DMS53 treated with DMSO at 0.1 percent for 48 hours (cell line): Measurements from ENCODE around the gene FUOM.

Experiments
- DNase-seq: peaks from one replicate; lab custom pipeline; 2025; ENCODE audit not compliant: unreplicated experiment; lab: John Stamatoyannopoulos, UW

Gene FUOM

DNA sequence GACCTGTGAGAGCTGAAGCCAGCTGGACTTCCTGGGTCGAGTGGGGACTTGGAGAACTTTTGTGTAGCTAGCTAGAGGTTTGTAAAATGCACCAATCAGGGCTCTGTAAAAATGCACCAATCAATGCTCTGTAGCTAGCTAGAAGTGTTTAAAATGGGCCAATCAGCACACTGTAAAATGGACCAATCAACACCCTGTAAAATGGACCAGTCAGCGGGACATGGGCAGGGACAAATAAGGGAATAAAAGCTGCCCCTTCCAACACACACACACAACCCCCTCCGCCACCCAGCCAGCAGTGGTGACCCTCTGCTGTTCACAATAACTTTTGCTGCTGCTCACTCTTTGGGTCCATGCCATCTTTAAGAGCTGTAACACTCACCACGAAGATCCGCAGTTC is 42.0 kb downstream of the FUOM start:
- DNase-seq: no peak

DNA sequence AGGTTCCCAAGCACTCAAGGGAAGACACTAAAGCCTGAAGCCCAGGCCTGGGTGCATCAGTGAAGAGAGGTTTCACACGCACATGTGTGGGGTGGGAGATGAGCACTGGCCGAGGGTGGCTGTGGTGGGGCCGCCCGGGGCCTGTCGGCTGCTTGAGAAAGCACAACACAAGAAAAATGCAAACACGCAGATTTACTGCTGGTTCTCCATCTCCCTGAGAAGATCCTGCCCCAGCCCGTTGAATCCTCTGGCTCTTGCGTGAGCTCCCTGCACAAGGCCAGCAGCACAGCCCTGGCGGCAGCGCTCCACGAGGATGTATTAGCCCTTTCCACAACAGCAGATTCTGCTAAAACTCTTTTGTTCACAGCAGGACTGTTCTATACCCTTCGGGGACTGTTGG is 42.9 kb downstream of the FUOM start:
- no peak for DNase-seq

GRCh38 chr10:133313192-133313591 is 44.6 kb downstream of the FUOM start:
- DNase-seq: no peak

DNA sequence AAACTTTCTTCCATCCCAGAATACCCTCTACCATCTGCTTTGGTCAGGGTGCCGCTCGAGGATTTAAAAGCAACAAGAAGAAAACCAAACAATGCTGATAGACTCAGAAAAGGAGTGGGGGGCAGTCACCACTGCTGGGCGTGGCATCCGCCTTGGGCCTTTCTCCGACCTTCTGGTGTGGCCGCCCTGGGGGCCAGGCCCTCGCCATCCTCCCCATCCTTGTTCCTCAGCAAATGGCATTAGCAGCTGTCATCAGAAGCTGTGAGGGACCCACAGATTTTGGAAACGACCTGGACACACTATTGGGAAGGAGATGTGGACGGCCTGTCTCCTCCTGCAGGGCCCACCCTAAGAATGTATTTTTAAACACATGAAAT is 45.1 kb downstream of the FUOM start:
- DNase-seq: no peak

- DNase-seq: no peak
Measured at GRCh38 chr10:133312016-133312768, 45.6 kb downstream of the FUOM start.

DNA sequence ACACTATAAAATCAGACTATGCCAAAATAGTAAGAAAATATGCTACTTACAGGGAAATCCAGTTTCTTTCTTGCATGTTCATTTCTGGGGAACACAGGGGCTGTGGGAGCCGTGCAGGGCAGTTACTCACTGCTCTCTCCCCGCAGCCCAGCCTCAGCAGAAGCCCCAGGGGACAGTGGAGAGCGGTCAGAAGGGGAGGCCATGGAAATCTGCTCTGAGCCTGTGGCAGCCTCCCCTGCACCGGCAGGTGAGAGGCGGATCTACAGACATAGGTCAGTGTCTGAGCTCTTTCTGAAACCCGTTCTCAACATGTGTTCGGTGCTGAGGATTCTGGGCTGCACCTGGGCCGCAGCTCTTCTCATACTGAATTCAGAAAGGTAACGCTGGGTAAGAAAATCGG is 46.2 kb downstream of the FUOM start:
- no peak for DNase-seq

GRCh38 chr10:133310789-133311188 is 47.0 kb downstream of the FUOM start:
- DNase-seq: no peak

DNA sequence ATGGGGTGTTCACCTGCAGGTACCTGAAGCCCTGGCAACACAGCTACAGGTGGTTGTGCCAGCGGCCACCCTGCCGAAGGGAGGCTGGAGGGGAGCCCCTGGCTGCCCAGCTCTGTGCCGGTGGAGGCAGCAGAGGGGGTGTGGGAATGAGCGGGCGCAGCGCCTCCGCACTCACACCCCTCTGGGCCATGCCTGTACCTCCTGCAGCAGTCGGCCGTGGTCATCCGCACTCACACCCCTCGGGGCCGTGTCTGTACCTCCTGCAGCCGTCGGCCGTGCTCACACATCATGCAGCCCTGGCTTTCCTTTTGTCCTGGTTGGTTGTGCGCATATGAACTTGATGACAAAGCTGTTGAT is 47.4 kb downstream of the FUOM start:
- DNase-seq: no peak

DNA sequence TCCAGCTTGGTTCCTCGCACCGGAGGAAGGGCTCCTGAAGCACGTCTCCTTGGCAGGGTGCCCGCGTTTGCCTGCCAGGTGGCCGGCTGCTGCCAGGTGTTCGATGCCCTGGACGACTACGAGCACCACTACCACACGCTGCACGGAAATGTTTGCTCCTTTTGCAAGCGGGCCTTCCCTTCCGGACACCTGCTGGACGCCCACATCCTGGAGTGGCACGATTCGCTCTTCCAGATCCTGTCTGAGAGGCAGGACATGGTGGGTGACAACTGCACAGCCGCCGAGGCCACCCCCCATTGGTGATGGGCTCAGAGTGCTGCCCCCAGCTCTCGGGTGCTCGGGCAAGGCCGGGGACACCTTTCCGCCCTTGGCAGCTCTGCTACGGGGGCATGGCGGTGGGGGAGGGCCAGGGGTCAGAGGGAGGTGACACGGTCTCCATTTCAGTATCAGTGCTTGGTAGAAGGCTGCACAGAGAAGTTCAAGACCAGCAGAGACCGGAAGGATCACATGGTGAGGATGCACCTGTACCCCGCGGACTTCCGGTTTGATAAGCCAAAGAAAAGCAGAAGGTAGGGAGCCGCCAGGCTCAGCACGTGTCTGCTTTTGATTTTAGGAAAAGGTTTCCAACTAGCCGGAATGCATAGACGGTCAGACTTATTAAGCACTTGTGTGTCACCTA is 48.0 kb downstream of the FUOM start:
- DNase-seq: peak; percentile 86

GRCh38 chr10:133309100-133309719 is 48.6 kb downstream of the FUOM start:
- DNase-seq: peak; percentile 88

- DNase-seq: no peak
Measured at GRCh38 chr10:133308421-133309099, 49.3 kb downstream of the FUOM start, which contains the start of the genes TUBGCP2 and ZNF511. TUBGCP2 (minus strand) TSS chr10:133308872; CDS start chr10:133302941, 5,931 bp downstream. ZNF511 (plus strand) TSS chr10:133308914; CDS start chr10:133308944, 30 bp downstream.

DNA sequence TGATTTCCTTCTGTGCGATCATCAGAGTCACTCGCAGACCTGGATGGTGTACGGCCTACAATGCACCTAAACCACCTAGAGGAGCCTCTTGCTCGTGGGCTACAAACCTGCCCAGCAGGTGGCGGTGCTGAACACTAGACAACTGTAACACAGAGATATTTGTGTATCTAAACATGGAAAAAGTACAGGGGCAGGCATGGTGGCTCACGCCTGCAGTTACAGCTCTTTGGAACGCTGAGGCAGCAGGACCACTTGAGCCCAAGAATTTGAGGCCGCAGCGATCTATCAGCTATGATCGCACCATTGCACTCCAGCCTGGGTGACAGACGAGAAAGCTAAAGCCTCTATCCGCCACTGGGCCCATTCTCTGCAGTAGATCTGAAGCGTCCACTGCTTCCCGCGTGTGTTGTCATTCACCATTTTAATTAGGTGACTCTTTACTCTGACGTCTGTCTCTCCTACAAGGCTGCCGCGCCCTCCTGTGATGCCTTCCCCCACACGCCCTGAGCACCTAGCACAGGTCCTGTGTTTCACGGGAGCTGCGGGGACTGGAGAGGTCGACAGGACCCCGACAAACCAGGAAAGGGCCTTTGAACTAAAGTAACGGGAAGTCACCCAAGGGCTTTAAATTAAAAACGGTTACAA is 49.9 kb downstream of the FUOM start:
- DNase-seq: peak; percentile 83

DNA sequence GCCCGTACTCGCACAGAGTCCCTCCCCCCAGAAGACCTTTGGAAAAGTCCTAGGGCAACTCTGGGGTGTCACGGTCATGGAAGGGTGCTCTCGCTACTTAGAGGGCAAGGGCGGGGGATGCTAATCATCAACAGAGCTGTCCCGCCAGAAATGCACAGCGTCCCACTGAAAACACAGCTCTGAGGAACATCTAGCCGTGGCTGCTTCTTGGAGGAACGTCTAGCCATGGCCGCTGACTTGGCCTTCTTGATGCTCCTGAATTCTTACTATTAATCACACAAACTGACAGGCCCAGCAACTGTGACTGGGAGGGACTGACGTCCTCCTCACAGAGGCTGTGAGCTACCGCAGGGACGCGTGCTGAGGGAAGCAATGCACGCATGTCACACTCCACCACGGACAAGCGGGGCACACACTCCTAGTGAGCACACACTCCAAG is 50.9 kb downstream of the FUOM start:
- DNase-seq: no peak

DNA sequence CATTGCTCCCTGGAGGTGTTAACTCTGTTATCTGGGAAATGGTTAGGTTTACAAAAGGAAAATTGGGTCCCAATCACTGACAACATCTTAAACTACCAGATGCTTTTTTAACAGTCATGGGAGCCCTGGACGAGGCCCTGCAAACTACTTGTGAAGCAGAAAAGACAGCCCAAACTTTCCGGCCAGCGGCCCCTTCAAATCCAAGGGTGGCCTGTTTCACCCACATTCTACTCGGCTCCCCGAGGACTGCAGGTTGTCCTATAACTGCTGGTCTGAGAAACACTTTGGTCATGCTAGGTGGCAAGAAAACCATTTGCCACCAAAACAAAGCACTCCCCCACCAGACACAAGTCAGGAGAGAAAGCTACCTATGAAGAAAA is 51.7 kb downstream of the FUOM start:
- no peak for DNase-seq
